Smooth muscle cell (in vitro differentiated cells): ENCODE measurements around the gene CCDC85C. TPM values are rescaled to one million over a fixed set of nuclear protein-coding genes. Genes with fewer than 3 reads are reported as not detected.

Experiments
- DNase-seq: peaks from one replicate; lab custom pipeline; 2025; ENCODE audit not compliant: unreplicated experiment; lab: John Stamatoyannopoulos, UW
- H2AFZ ChIP-seq: fragments of 200-600 bp; sonication (generic); 2 replicates; pipeline ENCODE4 v1.6.0; 2016; ENCODE audit warnings: antibody characterized with exemption, low read depth, mild to moderate bottlenecking
- H3F3A ChIP-seq: fragments of 200-600 bp; sonication (generic); 2 replicates; pipeline ENCODE4 v1.6.0; 2017; ENCODE audit warnings: antibody characterized with exemption, low read depth
- H3K27ac ChIP-seq: fragments of 200-600 bp; sonication (generic); 2 replicates; pipeline ENCODE4 v1.5.1; 2016; ENCODE audit warnings: low read depth, mild to moderate bottlenecking
- H3K27me3 ChIP-seq: fragments of 200-600 bp; sonication (generic); 2 replicates; pipeline ENCODE4 v1.6.1; 2016; ENCODE audit warnings: low read depth, mild to moderate bottlenecking
- H3K36me3 ChIP-seq: fragments of 200-600 bp; sonication (generic); 2 replicates; pipeline ENCODE4 v1.5.1; 2016; ENCODE audit warnings: low read depth
- H3K4me1 ChIP-seq: fragments of 200-600 bp; sonication (generic); 2 replicates; pipeline ENCODE4 v1.5.1; 2016; ENCODE audit warnings: low read depth
- H3K4me2 ChIP-seq: fragments of 200-600 bp; sonication (generic); 2 replicates; pipeline ENCODE4 v1.6.0; 2016; ENCODE audit warnings: mild to moderate bottlenecking
- H3K4me3 ChIP-seq: fragments of 200-600 bp; sonication (generic); 2 replicates; pipeline ENCODE4 v1.5.1; 2016; ENCODE audit warnings: mild to moderate bottlenecking
- H3K79me2 ChIP-seq: fragments of 200-600 bp; sonication (generic); 2 replicates; pipeline ENCODE4 v1.6.0; 2016; ENCODE audit warnings: low read depth, mild to moderate bottlenecking
- H3K9ac ChIP-seq: fragments of 200-600 bp; sonication (generic); 2 replicates; pipeline ENCODE4 v1.6.0; 2016; ENCODE audit warnings: low read depth
- H3K9me3 ChIP-seq: fragments of 200-600 bp; sonication (generic); replicated peaks from 2 replicates; pipeline ENCODE4 v1.5.1; 2016; ENCODE audit warnings: low read depth
- H4K20me1 ChIP-seq: fragments of 200-600 bp; sonication (generic); 2 replicates; pipeline ENCODE4 v1.6.0; 2016; ENCODE audit warnings: low read depth
- WGBS: methylation state at CpG from one replicate; pipeline ENCODE4 v1.1.7; 2016; ENCODE audit warnings: low lambda C conversion rate; 5-methylcytosine and 5-hydroxymethylcytosine counted together
- polyA plus RNA-seq: library from polyadenylated mRNA; unstranded; fragments of >200 nt; fragmentation: Nextera tagmentation; extraction: Ambion mirVana; gene quantifications from 2 replicates; pipeline ENCODE4 v1.2.1, GENCODE V29; 2016
- total RNA-seq: library from RNA; depleted of rRNA; stranded (reverse); fragments of >200 nt; gene quantifications from 2 replicates; pipeline ENCODE4 v1.2.3, GENCODE V29; 2014
- TF ChIP-seq, protein P1 (sequence below): fragments of 200-600 bp; sonication (generic); IDR thresholded peaks from 2 replicates; pipeline ENCODE4 v1.5.1; 2017; ENCODE audit warnings: borderline replicate concordance, mild to moderate bottlenecking, antibody characterized with exemption; ENCODE audit not compliant: insufficient read depth, poor library complexity, severe bottlenecking

The CCDC85C gene
- total and polyA plus RNA-seq, 2 experiments from 2014 or later, result 4.0 to 6.5 TPM

DNA sequence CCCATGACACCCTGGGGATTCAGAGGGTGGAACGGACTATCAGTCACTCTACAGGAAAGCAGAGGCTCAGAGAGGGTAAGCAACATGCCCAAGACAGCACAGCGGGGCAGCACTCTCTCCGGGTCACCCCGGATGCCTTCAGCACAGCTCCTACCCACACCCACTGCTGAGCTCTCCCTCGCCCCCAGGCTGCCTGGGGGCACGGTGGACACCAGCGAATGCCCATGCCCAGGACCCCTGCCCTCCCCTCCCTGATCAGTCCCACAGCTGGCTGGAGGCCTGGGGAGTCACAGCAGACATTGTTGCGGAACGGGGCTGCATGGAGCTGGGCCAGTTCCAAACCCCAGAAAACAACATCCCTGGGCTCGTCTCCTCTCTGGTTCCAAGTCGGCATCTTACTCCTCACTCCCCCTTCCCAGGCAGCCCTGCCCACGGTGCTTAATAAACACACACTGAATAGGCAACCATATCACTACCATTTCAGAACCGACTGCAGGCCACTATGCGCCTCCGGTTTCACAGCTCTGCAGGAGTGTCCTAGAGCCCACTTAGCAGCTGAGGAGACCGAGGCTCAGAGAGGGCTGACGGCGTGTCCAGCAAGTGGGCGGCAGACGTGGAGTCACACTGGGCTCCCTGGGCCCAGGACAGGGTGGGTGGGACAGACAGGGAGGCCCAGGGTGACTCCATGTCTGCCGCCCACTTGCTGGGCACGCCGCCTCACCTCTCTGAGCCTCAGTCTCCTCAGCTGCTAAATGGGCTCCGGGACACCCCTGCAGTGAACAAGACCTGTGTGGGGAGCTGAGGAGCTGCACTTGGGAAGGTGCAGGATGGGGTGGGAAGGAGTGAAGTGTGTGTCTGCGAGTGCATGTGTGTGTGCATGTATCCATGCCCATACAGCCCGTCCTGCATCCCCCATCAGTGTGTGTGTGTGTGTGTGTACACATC is 27.0 kb downstream of the CCDC85C start:
- no peak overlapping the region for H3K9ac ChIP-seq
- H3K4me2 ChIP-seq, result no peak overlapping the region
- no peak for DNase-seq
- peaks cover 60% of the 10 kb centered on the region for H3K4me1 ChIP-seq
- H3K9me3 ChIP-seq, result no peaks in the 10 kb centered on the region
- peaks cover 27% of the 10 kb centered on the region for H4K20me1 ChIP-seq
- H3K36me3 ChIP-seq, result no peaks in the 10 kb centered on the region
- H3K4me3 ChIP-seq, result no peak overlapping the region
- 89% methylated on average over 26 of the region's 26 CpGs for WGBS
- peaks cover under 1% of the 10 kb centered on the region for H3K79me2 ChIP-seq
- no peaks in the 10 kb centered on the region for H3K27me3 ChIP-seq
- H2AFZ ChIP-seq, result no peak overlapping the region
- H3F3A ChIP-seq, result no peaks in the 10 kb centered on the region
- TF ChIP-seq, protein P1, sequence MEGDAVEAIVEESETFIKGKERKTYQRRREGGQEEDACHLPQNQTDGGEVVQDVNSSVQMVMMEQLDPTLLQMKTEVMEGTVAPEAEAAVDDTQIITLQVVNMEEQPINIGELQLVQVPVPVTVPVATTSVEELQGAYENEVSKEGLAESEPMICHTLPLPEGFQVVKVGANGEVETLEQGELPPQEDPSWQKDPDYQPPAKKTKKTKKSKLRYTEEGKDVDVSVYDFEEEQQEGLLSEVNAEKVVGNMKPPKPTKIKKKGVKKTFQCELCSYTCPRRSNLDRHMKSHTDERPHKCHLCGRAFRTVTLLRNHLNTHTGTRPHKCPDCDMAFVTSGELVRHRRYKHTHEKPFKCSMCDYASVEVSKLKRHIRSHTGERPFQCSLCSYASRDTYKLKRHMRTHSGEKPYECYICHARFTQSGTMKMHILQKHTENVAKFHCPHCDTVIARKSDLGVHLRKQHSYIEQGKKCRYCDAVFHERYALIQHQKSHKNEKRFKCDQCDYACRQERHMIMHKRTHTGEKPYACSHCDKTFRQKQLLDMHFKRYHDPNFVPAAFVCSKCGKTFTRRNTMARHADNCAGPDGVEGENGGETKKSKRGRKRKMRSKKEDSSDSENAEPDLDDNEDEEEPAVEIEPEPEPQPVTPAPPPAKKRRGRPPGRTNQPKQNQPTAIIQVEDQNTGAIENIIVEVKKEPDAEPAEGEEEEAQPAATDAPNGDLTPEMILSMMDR, result no peak
- no peak overlapping the region for H3K27ac ChIP-seq

DNA sequence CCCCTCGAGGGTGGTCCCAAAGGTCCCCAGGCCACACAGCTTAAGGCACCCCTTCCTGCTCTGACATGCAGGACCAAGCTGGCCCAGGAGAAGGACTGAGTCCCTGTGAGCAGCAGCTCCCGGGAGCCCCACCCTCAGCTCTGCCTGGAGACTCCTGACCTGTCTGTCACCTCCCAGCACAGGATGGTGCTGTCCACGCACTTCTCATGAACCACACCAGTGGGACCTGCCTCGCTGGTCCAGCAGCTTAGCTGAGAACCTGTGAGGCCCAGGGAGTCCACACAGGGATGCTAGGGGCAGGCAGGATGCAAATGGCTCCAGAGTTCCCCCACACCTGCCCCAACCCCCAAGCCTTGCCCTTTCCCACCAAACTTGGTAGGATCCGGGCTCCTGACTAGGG is 27.7 kb downstream of the CCDC85C start:
- no peak overlapping the region for H3K27ac ChIP-seq
- peak overlapping the region; percentile 65 for H3K4me2 ChIP-seq
- H3K9ac ChIP-seq, result no peak overlapping the region
- no peaks in the 10 kb centered on the region for H3K9me3 ChIP-seq
- no peaks in the 10 kb centered on the region for H3K36me3 ChIP-seq
- H3K79me2 ChIP-seq, result no peaks in the 10 kb centered on the region
- TF ChIP-seq, protein P1, result no peak
- H2AFZ ChIP-seq, result no peak overlapping the region
- no peak overlapping the region for H3K4me3 ChIP-seq
- 77% methylated on average over 5 of the region's 5 CpGs for WGBS
- H3K27me3 ChIP-seq, result no peaks in the 10 kb centered on the region
- H4K20me1 ChIP-seq, result peaks cover 27% of the 10 kb centered on the region
- no peak for DNase-seq
- H3F3A ChIP-seq, result no peaks in the 10 kb centered on the region
- H3K4me1 ChIP-seq, result peaks cover 58% of the 10 kb centered on the region

DNA sequence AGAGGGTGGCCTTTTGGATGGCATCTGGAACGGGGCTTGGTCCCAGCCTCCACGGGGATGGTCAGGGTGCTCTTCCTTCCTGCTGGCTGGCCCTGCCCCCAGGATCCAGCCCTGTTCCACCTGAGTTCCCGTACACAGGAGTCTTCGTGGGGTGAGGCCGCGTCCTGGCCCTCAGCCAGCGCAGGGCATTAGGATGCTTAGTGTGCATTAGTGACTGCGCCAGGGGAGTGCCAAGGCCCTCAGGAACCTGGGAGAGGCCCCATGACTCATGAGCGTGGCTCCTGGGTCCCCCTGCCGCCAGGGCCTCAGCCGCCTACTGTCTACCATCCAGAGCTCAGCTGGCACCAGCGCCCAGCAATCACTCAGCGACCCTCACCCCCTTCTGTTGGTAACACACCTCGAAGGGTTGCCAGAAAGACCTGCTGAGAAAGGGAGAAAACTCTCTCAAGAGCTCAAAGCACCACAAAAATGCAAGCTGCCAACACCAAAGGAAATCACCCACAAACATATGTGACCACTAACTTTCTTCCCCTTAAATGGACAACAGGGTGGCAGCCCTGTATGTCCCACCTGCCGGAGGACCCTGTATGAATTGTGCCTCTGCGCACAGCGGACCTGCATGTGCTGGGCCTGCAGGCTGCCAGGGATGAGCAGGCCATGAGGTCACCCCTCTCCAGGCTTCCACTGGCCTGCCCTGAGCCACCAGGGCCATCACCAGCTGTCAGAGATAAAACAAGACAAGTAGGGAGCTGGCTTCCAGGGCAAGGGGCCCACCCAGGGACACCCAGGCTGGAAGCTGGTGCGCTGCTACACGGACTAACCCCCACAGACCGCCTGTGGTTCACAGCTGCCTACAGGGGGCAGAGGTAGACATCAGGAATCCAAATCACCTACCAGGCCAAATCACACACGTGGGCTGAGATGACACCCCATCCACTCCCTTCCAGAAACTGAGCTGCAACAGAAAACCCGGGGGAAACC is 28.7 kb downstream of the CCDC85C start:
- Histone ChIP-seq H2AFZ (no peak overlapping the region), H3K27ac (peak overlapping the region; percentile 4), H3K4me3 (no peak overlapping the region), H3K9ac (no peak overlapping the region), H3K9me3 (no peaks in the 10 kb centered on the region), H3K4me2 (peak overlapping the region; percentile 65), H3K36me3 (no peaks in the 10 kb centered on the region), H3K27me3 (no peaks in the 10 kb centered on the region), H3K79me2 (no peaks in the 10 kb centered on the region), H3K4me1 (peaks cover 60% of the 10 kb centered on the region), H4K20me1 (peaks cover 27% of the 10 kb centered on the region), H3F3A (no peaks in the 10 kb centered on the region)
- TF ChIP-seq, protein P1, result peak; percentile 10
- DNase-seq, result no peak
- WGBS, result 71% methylated on average over 22 of the region's 22 CpGs
